ENCODE data around the gene KSR2. TPM values are rescaled to one million over a fixed set of nuclear protein-coding genes. Genes with fewer than 3 reads are reported as not detected.

KSR2 gene
- total and polyA plus RNA-seq, 4 donors = 0.09 to 1.8 (median 0.37) TPM

DNA sequence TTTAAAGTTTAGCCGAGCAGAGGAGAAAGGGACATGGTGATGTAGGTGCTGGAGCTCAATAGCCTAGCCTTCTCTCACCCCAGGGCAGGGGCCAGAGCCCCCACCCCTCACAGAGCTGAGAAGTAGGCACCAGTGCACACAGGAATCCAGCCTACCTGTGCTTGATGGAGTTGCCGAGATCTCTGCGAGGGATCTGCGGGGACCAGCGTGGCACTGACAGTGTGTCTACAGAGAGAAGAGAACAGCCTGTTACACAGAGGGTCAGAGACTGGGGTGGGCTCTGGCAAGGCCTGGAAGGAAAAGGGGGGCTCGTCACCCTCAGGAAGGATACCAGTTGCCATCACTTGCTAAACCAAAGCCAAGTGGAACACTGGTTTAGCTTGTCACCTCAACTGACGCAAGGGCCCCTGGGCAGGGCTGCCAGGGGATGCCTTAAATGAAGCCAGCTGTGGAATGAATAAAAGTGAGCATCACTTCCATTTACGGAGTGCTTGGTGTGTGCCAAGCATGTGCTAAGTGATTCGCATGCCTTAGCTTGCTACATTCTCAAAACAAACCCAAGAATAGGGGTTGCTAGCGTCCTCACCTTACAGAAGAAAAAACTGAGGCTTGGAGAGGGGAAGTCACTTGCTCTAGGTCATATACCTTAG is 386.5 kb downstream of the KSR2 start:
- no peaks in the 10 kb centered on the region for H3K36me3 ChIP-seq (ENCODE audit: control insufficient read depth in 4 of 4, insufficient read depth in 4 of 4, low read length in 4 of 4)
- TF ChIP-seq, protein P1, sequence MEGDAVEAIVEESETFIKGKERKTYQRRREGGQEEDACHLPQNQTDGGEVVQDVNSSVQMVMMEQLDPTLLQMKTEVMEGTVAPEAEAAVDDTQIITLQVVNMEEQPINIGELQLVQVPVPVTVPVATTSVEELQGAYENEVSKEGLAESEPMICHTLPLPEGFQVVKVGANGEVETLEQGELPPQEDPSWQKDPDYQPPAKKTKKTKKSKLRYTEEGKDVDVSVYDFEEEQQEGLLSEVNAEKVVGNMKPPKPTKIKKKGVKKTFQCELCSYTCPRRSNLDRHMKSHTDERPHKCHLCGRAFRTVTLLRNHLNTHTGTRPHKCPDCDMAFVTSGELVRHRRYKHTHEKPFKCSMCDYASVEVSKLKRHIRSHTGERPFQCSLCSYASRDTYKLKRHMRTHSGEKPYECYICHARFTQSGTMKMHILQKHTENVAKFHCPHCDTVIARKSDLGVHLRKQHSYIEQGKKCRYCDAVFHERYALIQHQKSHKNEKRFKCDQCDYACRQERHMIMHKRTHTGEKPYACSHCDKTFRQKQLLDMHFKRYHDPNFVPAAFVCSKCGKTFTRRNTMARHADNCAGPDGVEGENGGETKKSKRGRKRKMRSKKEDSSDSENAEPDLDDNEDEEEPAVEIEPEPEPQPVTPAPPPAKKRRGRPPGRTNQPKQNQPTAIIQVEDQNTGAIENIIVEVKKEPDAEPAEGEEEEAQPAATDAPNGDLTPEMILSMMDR (IDR thresholded peaks at IDR 0.05; ENCODE audit: control extremely low read depth, extremely low read depth) = no peak
- no peaks in the 10 kb centered on the region for H3K4me1 ChIP-seq (ENCODE audit: control insufficient read depth in 5 of 5, insufficient read depth in 5 of 5, low read length in 5 of 5)
- H3K27ac ChIP-seq (ENCODE audit: low read depth in 1 of 2, low read length in 1 of 2) = no peak overlapping the region
- H3K27me3 ChIP-seq (ENCODE audit: control insufficient read depth in 3 of 3, insufficient read depth in 3 of 3, low read length in 2 of 3) = peaks cover 0 to 9% (median 0%) of the 10 kb centered on the region in 3 donors
- 72 to 75% methylated on average over 10 of the region's 10 CpGs for WGBS, 2 donors
- no peak overlapping the region for H3K9ac ChIP-seq (ENCODE audit: insufficient read depth in 1 of 2, low read length in 2 of 2)
- H3K9me3 ChIP-seq (ENCODE audit: control insufficient read depth in 4 of 4, insufficient read depth in 3 of 4, low read length in 3 of 4) = no peaks in the 10 kb centered on the region
- no peak for DNase-seq
- ATAC-seq (ENCODE audit: insufficient read depth, low FRiP score) = no peak
- H3K4me3 ChIP-seq = no peak overlapping the region

DNA sequence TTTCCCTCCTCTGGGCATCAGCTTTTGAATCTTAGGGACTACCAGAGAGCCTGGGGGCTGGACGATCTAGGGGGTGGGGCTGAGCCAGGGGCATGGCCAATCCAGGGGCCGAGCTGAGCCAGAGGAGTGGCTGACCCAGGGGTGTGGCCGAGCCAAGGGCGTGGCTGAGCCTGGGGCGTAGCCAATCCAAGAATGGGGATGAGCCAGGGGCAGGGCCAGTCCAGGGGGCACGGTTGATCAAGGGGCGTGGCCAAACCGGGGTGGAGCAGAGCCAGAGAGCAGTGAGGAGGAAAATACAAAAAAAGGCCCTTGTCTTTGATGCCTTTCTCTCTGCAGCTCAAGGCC is 388.1 kb downstream of the KSR2 start:
- no peak overlapping the region for H3K4me3 ChIP-seq
- H3K4me1 ChIP-seq (ENCODE audit: control insufficient read depth in 5 of 5, insufficient read depth in 5 of 5, low read length in 5 of 5) = no peaks in the 10 kb centered on the region
- WGBS, 2 donors = 19 to 21% methylated on average over 8 of the region's 8 CpGs
- TF ChIP-seq, protein P1 (IDR thresholded peaks at IDR 0.05; ENCODE audit: control extremely low read depth, extremely low read depth) = no peak
- DNase-seq (peak in 1 of 3 donors; percentile 13), ATAC-seq (ENCODE audit: insufficient read depth, low FRiP score) (no peak)
- peaks cover 0 to 9% (median 0%) of the 10 kb centered on the region in 3 donors for H3K27me3 ChIP-seq (ENCODE audit: control insufficient read depth in 3 of 3, insufficient read depth in 3 of 3, low read length in 2 of 3)
- no peaks in the 10 kb centered on the region for H3K9me3 ChIP-seq (ENCODE audit: control insufficient read depth in 4 of 4, insufficient read depth in 3 of 4, low read length in 3 of 4)
- H3K9ac ChIP-seq (ENCODE audit: insufficient read depth in 1 of 2, low read length in 2 of 2) = no peak overlapping the region
- no peak overlapping the region for H3K27ac ChIP-seq (ENCODE audit: low read depth in 1 of 2, low read length in 1 of 2)
- no peaks in the 10 kb centered on the region for H3K36me3 ChIP-seq (ENCODE audit: control insufficient read depth in 4 of 4, insufficient read depth in 4 of 4, low read length in 4 of 4)

DNA sequence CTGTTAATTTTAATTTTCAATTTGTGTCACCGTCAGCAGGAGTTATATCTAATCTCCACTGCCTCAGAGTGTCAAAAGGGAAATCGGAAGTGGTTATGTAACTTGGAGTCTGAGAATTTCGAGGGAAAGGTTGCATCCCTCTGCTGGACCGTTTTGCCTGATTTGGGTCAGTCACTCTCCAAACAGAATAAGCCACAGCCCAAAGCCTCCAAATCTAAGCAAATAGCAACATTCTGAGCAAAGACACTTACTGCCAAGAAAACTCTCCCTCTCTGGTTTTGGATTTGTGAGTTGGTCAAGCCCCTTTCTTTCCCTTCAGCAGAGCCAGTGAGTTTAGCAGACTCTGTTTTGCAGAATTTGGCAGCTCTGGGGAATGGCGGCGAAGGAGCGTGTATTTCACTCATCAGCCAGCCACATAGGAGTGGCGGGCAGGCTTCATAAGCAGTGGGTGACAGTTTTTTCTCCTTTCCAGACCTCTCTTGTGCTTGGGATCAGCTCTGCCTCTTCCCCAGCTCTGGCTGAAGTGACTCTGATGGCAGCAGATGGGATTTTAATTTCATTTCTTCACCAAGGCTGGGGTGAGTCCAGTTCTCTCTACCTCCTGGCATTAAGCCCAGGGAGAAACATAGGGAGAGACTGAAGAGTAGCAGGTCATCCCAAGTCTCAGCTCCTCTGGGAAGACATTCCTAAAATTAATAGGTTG is 388.6 kb downstream of the KSR2 start:
- Histone ChIP-seq H3K4me3 (no peak overlapping the region), H3K9ac (ENCODE audit: insufficient read depth in 1 of 2, low read length in 2 of 2) (no peak overlapping the region), H3K4me1 (ENCODE audit: control insufficient read depth in 5 of 5, insufficient read depth in 5 of 5, low read length in 5 of 5) (no peaks in the 10 kb centered on the region), H3K27ac (ENCODE audit: low read depth in 1 of 2, low read length in 1 of 2) (no peak overlapping the region), H3K27me3 (ENCODE audit: control insufficient read depth in 3 of 3, insufficient read depth in 3 of 3, low read length in 2 of 3) (peaks cover 0 to 9% (median 0%) of the 10 kb centered on the region in 3 donors), H3K36me3 (ENCODE audit: control insufficient read depth in 4 of 4, insufficient read depth in 4 of 4, low read length in 4 of 4) (no peaks in the 10 kb centered on the region), H3K9me3 (ENCODE audit: control insufficient read depth in 4 of 4, insufficient read depth in 3 of 4, low read length in 3 of 4) (no peaks in the 10 kb centered on the region)
- WGBS, 2 donors = 66 to 79% methylated on average over 8 of the region's 8 CpGs
- TF ChIP-seq, protein P1 (IDR thresholded peaks at IDR 0.05; ENCODE audit: control extremely low read depth, extremely low read depth) = no peak
- DNase-seq (no peak), ATAC-seq (ENCODE audit: insufficient read depth, low FRiP score) (no peak)
